Activated naive CD8-positive, alpha-beta T cell treated with anti-CD3 and anti-CD28 coated beads, Interleukin-2, amount 10 ng/mL, durations not matched to agents 7 days and 5 days (primary cell): ENCODE measurements around the gene HRC. TPM values are rescaled to one million over a fixed set of nuclear protein-coding genes. Genes with fewer than 3 reads are reported as not detected.
"Not testable (repeated sequence)": the region's sequence is repeated elsewhere in the genome, so short reads cannot be mapped to it uniquely, and the experiment has no call there.

Experiments
- ATAC-seq: fragments of 150-1000 bp; cut with Tn5 transposase; one replicate; pipeline ENCODE4 v1.10.0; 2021; ENCODE audit warnings: low read depth, moderate library complexity
- POLR2A ChIA-PET: fragments of 350-600 bp; sonication (Branson Sonifier 250); formaldehyde crosslinking; loops from one replicate; lab custom pipeline; 2021; ENCODE audit warnings: antibody characterized with exemption; lab: Charles Lee
- DNase-seq: peaks from one replicate; pipeline ENCODE4 v3.0.0; 2021
- H3K27ac Mint-ChIP-seq: one replicate; pipeline ENCODE4 v1.8.0; 2022; ENCODE audit warnings: mild to moderate bottlenecking, mixed read lengths
- H3K27me3 Mint-ChIP-seq: one replicate; pipeline ENCODE4 v1.8.0; 2022; ENCODE audit warnings: mild to moderate bottlenecking, moderate library complexity, mixed read lengths
- H3K36me3 Mint-ChIP-seq: one replicate; pipeline ENCODE4 v1.8.0; 2021; ENCODE audit warnings: mild to moderate bottlenecking, mixed read lengths
- H3K4me1 Mint-ChIP-seq: one replicate; pipeline ENCODE4 v1.8.0; 2021; ENCODE audit warnings: mixed read lengths
- H3K4me3 Mint-ChIP-seq: one replicate; pipeline ENCODE4 v1.8.0; 2022; ENCODE audit warnings: mild to moderate bottlenecking, moderate library complexity, mixed read lengths
- H3K9me3 Mint-ChIP-seq: one replicate; pipeline ENCODE4 v1.8.0; 2021; ENCODE audit warnings: mixed read lengths
- total RNA-seq, 2 experiments: library from RNA; stranded (reverse); gene quantifications; one replicate each; pipeline ENCODE4 v1.2.3, GENCODE V29; 2021

Gene HRC
- total RNA-seq, 2 experiments from 2014 or later, result not detected

DNA sequence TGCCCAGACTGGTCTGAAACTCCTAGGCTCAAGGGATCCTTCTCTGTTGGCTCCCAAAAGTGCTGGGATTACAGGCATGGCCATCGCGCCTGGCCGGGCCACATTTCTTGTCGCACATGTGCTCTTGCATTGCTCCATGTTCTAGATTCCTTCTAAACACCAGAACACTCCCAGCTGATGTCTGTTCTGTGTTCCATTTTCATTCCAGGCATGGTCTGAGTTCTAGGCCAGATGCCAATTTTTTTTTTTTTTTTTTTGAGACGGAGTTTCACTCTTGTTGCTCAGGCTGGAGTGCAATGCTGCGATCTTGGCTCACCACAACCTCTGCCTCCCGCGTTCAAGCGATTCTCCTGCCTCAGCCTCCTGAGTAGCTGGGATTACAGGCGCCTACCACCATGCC is 33.4 kb downstream of the HRC start:
- H3K4me3 Mint-ChIP-seq, POLR2A ChIA-PET, H3K36me3 Mint-ChIP-seq, DNase-seq, H3K27ac Mint-ChIP-seq, ATAC-seq, H3K9me3 Mint-ChIP-seq: not testable (repeated sequence)
- Mint-ChIP-seq H3K27me3 (peaks cover 22% of the 10 kb centered on the region), H3K4me1 (peaks cover 14% of the 10 kb centered on the region)

DNA sequence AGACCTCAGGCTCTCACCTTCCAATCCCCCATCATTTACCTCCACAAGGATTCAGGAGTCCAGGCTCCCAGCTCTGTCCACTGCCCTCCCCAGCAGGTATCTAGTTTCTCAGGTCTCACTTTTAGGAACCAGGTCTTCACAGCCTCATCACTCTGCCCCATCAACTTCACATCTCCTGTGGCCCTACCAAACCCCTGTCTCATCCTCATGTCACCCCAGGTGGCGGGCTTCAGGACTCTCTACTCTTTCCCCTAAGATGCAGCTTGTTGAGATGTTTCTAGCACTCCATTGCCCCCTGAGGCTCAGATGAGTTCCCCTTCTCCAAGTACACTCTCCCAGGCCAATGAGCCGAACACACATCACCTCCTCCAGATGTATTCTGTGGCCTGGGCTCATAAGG is 34.3 kb downstream of the HRC start:
- POLR2A ChIA-PET, result no interaction called here

DNA sequence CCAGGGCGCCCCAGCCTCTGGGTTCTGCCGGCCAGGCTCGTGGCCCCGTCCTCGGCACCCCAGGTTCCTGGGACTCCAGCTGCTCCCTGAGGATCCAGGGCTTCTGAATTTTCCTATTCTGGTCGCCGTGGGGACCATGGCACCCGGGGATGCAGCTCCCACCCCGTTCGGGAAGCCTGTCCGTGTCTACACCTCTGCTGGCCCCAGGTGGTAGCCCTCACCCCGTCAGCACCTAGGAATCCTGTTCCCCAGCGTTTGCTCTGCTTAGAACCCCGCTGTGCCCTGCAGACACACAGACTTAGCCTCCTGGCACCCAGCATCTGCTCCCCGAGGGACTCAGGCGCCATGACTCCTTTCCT is 34.9 kb downstream of the HRC start:
- H3K27me3 Mint-ChIP-seq, result peaks cover 22% of the 10 kb centered on the region
- DNase-seq (no peak), ATAC-seq (no peak)
- peak overlapping the region; percentile 54 for H3K4me3 Mint-ChIP-seq
- H3K27ac Mint-ChIP-seq, result no peak overlapping the region
- no peaks in the 10 kb centered on the region for H3K9me3 Mint-ChIP-seq
- POLR2A ChIA-PET, result no interaction called here
- H3K4me1 Mint-ChIP-seq, result peaks cover 14% of the 10 kb centered on the region
- H3K36me3 Mint-ChIP-seq, result peaks cover 4% of the 10 kb centered on the region

More for the DNA sequence above, 34.3 kb downstream of the HRC start:
- Mint-ChIP-seq H3K27ac (no peak overlapping the region), H3K4me1 (peaks cover 14% of the 10 kb centered on the region), H3K9me3 (no peaks in the 10 kb centered on the region), H3K36me3 (peaks cover 4% of the 10 kb centered on the region), H3K27me3 (peaks cover 22% of the 10 kb centered on the region), H3K4me3 (peak overlapping the region; percentile 54)
- ATAC-seq, result no peak
- no peak for DNase-seq

DNA sequence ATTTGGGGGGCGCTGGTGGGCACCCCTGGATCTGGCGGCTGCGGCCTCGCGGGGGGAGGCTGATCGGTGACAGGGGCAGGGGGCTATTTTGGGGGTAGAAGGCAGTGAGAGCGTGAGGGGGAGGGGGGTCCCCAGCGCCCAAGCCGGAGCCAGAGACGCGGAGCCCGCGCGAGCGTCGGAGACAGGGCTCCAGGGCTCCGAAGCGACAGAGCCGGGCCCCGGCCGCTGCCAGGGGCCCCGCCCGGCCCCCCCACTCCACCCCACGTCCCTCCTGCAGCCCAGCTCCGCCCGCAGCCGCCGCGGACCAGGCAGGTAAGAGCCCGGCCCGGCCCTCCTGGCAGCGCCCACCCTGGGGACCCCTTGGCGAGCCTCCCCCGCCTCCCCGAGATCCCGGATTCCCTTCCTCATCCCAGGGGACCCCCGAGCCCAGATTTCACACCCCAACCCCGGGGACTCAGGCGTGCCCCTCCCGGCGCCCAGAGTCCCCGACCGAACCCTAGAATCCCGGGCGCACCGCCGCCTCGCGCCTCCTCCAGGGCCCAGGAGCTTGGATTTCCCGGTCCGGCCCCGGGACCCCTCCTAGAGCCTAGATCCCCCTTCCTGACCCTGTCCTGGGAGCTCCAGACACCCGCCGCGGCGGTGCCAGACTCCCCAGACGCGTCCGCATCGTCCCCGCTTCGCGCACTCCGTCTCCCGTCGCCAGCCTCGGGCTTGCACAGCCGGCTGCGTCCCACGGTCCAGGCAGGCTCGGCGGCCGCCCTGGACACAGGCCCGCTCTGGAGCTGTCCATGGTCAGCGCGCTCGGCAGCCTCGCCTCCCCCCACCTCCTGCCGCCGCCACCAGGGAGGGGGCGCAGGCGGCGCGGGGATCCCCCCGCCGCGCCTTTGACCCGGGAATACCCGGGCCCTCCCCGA is 35.5 kb downstream of the HRC start, which contains the start of gene PPFIA3:
TSS of gene PPFIA3 (plus strand) at position 134 of the 914 bp plus-strand sequence. CDS start 8,330 bp downstream, outside the sequence.
- H3K27me3 Mint-ChIP-seq, result peaks cover 22% of the 10 kb centered on the region
- peak within 1 kb of the TSS; percentile 86 for H3K4me3 Mint-ChIP-seq
- POLR2A ChIA-PET, result interaction anchor here (0.6 kb wide), 1 partner anchor 1646 kb away, joined by 3 read pairs; no protein-coding TSS in a partner anchor
- DNase-seq, result no peak
- peaks cover 4% of the 10 kb centered on the region for H3K36me3 Mint-ChIP-seq
- no peaks in the 10 kb centered on the region for H3K9me3 Mint-ChIP-seq
- H3K4me1 Mint-ChIP-seq, result peaks cover 14% of the 10 kb centered on the region
- H3K27ac Mint-ChIP-seq, result peak within 1 kb of the TSS; percentile 87
- no peak for ATAC-seq

DNA sequence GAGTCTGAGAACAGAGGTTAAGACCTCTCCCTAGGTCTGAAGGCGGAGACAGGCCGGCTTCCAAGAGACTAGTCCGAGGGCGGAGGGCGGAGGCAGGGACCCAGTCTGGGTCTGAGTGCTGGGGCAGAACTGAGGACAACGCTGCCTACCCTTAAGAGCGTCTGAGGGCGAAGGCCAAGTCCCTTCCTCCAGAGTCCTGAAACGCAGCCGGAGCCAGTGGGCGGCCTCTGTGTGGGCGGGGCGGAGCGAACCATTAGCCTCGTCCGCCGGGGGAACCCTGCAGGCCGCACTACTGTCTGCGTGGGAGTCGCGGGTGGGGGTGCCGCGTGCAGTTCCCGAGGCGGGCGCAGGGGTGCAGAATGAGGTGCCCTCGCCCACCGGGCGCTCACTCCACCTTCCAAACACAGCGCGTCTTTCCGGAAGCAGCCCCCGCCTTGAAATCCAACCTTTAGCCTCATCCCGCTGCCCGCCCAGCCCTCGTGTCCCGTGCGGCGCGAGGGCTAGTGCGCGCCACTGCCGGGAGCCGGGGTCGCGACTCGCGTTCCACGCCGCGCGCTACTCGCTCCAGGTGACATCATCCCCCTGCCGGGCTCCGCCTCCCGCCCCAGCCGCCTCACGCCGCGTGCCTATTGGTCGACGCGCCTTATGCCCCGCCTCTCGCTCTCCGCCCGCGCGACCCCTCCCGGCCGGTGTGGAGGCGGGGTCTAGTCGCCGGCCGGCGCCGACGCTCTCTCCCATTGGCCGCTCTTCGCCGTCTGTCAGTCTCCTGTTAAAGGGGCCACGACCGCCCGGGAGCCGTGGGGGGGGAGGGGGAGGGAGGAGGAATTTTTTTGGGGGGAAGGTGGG is 36.4 kb downstream of the HRC start, which contains the start of gene C19orf73:
TSS of gene C19orf73 (minus strand) at position 579 of the 846 bp plus-strand sequence. CDS start at position 458, 121 bp downstream.
- H3K9me3 Mint-ChIP-seq, result no peaks in the 10 kb centered on the region
- POLR2A ChIA-PET, result interaction anchor here (1.0 kb wide), 1 partner anchor 8 kb away, joined by 4 read pairs; no protein-coding TSS in a partner anchor
- H3K27me3 Mint-ChIP-seq, result peaks cover 22% of the 10 kb centered on the region
- ATAC-seq, result peak; percentile 79
- H3K4me1 Mint-ChIP-seq, result peaks cover 16% of the 10 kb centered on the region
- H3K27ac Mint-ChIP-seq, result peak within 1 kb of the TSS; percentile 87
- peak within 1 kb of the TSS; percentile 86 for H3K4me3 Mint-ChIP-seq
- peak; percentile 98 for DNase-seq
- H3K36me3 Mint-ChIP-seq, result peaks cover 4% of the 10 kb centered on the region

DNA sequence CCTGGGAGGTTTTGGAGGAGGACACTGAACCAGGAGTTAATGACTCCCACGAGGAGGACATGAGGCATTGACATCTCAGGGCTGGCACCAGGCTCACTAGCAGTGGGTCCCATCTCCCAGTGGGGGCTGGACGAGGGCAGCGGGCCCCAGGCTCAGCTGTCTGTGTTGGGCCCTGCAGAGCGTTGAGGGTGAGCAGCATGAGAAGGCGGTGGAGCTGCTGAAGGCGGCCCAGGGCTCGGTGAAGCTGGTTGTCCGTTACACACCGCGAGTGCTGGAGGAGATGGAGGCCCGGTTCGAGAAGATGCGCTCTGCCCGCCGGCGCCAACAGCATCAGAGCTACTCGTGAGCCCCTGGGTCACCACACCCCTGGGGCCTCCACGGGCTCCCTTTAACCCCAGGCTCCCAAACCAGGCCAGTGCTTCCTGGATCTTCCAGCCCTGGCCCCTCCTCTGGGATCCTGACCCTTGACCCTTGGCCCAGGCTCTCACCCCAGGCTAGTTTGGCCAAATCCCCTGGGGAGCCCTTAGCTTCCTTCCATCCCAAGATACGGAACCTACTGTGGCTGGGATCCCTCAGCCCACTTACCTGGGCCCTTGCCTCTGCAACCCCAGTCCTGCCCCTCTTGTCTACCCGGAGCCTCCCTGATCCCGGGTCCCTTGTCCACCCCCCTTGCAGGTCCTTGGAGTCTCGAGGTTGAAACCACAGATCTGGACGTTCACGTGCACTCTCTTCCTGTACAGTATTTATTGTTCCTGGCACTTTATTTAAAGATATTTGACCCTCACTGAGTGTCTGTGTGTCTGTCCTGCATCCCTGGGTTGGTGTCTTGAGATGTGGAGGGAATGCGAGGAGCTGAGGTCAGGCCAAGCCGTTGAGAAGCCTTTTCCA is 37.3 kb downstream of the HRC start:
- DNase-seq (no peak), ATAC-seq (no peak)
- Mint-ChIP-seq H3K4me1 (peaks cover 21% of the 10 kb centered on the region), H3K27ac (peak overlapping the region; percentile 87), H3K27me3 (peaks cover 18% of the 10 kb centered on the region), H3K36me3 (peaks cover 4% of the 10 kb centered on the region), H3K4me3 (peak overlapping the region; percentile 86), H3K9me3 (no peaks in the 10 kb centered on the region)
- POLR2A ChIA-PET, result interaction anchor here (1.0 to 1.2 kb wide), 2 partner anchors 9 to 12 kb away, joined by 3 to 4 read pairs; no protein-coding TSS in a partner anchor

DNA sequence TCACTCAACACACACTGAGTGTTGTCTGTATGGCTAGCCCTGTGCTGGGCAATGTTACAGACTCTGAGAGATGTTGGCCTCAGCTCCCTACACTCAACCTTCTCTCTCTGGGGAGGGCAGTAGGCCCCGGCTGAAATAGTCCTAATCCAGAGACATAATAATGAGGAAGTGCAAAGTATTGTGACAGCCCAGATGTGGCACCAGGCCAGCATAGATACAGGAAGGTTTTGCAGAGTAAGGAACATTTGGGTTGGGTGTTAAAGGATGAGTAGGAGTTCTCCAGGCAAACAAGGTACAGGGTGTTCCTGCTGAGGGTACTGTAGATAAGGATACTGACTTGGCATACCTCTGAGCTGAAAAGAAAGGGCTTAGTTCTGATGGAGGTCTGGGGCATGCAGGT is 38.7 kb downstream of the HRC start:
- ATAC-seq, result no peak
- Mint-ChIP-seq H3K9me3 (no peaks in the 10 kb centered on the region), H3K4me1 (peaks cover 21% of the 10 kb centered on the region), H3K4me3 (no peak overlapping the region), H3K27ac (no peak overlapping the region), H3K27me3 (peaks cover 14% of the 10 kb centered on the region), H3K36me3 (peaks cover 4% of the 10 kb centered on the region)
- no peak for DNase-seq
- POLR2A ChIA-PET, result interaction anchor here (1.2 kb wide), 1 partner anchor 11 kb away, joined by 3 read pairs; no protein-coding TSS in a partner anchor

DNA sequence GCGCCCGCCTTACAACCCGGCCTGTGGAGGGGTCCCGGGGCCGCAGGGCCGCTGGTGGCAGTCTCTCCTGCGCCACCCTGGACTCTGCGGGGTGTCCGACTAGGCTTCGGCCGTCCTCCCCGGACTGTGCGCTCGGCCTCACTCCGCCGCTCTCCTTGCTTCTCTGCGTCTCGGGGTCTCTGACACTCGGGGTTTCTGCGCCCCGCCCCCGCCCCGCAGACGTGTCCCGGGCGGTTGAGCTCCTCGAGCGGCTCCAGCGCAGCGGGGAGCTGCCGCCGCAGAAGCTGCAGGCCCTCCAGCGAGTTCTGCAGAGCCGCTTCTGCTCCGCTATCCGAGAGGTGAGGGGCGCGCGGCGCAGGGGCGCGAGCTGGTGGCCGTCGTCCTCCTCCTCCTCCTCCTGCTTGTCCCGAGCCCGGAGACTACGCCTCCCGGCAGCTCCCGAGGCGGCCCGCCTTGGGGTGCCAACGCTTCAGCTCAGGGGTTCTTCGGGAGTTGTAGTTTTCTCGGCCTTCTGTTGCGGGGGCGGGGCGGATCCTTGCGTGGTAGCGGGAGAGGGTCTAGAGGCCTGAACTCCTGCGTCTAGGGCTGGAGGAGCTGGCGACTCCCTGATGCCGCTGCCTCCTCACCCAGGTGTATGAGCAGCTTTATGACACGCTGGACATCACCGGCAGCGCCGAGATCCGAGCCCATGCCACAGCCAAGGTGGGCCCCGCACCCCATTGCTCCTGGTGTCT is 40.4 kb downstream of the HRC start:
- H3K4me1 Mint-ChIP-seq, result peaks cover 15% of the 10 kb centered on the region
- peaks cover 4% of the 10 kb centered on the region for H3K36me3 Mint-ChIP-seq
- no peaks in the 10 kb centered on the region for H3K9me3 Mint-ChIP-seq
- peaks cover 2% of the 10 kb centered on the region for H3K27me3 Mint-ChIP-seq
- H3K27ac Mint-ChIP-seq, result no peak overlapping the region
- POLR2A ChIA-PET, result interaction anchor here (1.0 to 2.3 kb wide), 4 partner anchors 13 to 30 kb away, joined by 3 to 11 read pairs (median 6); no protein-coding TSS in a partner anchor
- H3K4me3 Mint-ChIP-seq, result peak overlapping the region; percentile 82
- ATAC-seq (no peak), DNase-seq (peak; percentile 63)

DNA sequence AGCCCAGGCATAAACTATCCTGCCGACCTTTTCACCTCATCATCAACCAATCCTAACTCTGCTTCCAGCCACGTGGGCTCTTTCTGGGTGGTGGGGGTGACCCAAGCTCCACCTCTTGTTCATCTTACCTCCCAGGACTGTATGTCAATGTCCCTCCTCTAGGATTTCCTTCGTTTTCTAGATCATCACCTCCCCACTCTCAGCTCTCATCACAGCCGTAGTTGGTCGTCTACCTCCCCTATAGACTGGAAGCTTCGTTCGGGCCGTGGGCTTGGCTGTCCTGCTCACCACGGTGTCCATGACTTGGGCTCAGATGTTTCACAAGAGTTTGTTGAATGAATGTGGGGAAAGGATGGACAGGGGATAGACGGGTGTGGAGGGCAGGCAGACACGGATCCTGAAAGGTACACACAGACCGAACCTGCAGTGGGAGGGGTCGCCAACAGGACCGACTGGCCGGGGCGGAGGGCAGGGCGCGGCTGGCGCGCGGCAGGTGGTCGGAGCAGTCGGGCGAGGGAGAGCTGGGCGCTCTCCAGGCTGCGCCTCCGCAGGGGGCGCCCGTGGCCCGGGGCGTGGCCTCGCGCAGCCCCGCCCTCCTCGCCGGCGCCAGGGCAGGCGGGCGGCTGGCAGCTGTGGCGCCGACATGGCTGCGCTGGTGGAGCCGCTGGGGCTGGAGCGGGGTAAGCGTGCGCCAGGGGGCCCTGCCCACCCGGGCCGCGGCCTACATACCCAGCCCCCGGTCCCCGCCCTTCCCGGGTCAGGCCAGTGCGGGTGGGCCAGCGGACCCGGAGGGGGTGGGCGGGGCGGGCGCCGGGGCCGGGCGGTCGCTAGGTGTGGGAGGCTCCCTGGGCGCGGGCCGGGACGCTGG is 41.2 kb downstream of the HRC start, which contains the start of gene LIN7B:
TSS of gene LIN7B (plus strand) at position 609 of the 868 bp plus-strand sequence. CDS start at position 644, 35 bp downstream.
- DNase-seq, result peak; percentile 96
- ATAC-seq, result peak; percentile 63
- peak within 1 kb of the TSS; percentile 30 for H3K27ac Mint-ChIP-seq
- no peaks in the 10 kb centered on the region for H3K9me3 Mint-ChIP-seq
- no peaks in the 10 kb centered on the region for H3K27me3 Mint-ChIP-seq
- H3K4me3 Mint-ChIP-seq, result peak within 1 kb of the TSS; percentile 91
- peaks cover 7% of the 10 kb centered on the region for H3K36me3 Mint-ChIP-seq
- POLR2A ChIA-PET, result interaction anchor here (0.6 to 2.3 kb wide), 5 partner anchors 12 to 31 kb away, joined by 3 to 11 read pairs (median 5); no protein-coding TSS in a partner anchor
- peaks cover 15% of the 10 kb centered on the region for H3K4me1 Mint-ChIP-seq

DNA sequence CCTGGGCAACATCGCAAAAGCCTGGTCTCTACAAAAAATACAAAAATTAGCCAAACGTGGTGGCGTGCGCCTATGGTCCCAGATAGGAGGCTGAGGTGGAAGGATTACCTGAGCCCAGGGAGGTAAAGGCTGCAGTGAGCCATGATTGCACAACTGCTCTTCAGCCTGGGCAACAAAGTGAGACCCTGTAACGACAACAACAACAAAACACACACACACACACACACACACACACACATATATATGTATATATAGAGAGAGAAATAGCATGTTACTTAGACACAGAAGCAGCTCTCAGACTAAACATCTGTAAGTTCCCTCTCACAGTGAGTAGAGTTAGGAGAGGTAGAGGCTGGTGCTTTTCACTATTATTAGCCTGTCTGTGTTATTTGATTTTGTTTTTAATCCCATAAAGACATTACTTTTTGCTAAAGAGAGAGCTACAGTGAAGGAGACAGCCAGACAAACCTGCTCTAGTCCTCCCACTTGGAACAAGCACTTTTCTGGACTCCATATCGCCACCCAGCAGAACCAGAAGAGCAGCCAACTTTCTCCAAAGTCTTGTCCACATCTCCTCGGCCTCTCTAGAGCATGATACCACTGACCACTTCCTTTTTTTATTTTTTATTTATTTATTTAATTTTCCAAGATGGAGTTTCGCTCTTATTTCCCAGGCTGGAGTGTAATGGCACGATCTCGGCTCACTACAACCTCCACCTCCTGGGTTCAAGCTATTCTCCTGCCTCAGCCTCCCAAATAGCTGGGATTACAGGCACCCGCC is 43.8 kb downstream of the HRC start:
- DNase-seq (no peak), ATAC-seq (no peak)
- Mint-ChIP-seq H3K27ac (no peak overlapping the region), H3K27me3 (no peaks in the 10 kb centered on the region), H3K4me1 (peaks cover 12% of the 10 kb centered on the region), H3K36me3 (peaks cover 16% of the 10 kb centered on the region), H3K9me3 (no peaks in the 10 kb centered on the region), H3K4me3 (no peak overlapping the region)
- POLR2A ChIA-PET, result interaction anchor here (1.1 kb wide), 1 partner anchor 23 kb away, joined by 4 read pairs; no protein-coding TSS in a partner anchor
